GM21723 (cell line): ENCODE results near the gene SHC2.
"Not testable (repeated sequence)": the region's sequence is repeated elsewhere in the genome, so short reads cannot be mapped to it uniquely, and the experiment has no call there.

Source experiments
- ATAC-seq: cut with Tn5 transposase; IDR thresholded peaks from one replicate; pipeline ENCODE4 v1.9.1; 2021; ENCODE audit warnings: mild to moderate bottlenecking, moderate library complexity; ENCODE audit not compliant: unreplicated experiment

SHC2 gene

GRCh38 chr19:427675-428074, 33.2 kb downstream of the SHC2 start:
- not testable (repeated sequence) for ATAC-seq

- ATAC-seq: no peak
These were observed 33.9 kb downstream of the SHC2 start for GRCh38 chr19:426725-427445.

- ATAC-seq: no peak
These were observed 35.8 kb downstream of the SHC2 start for GRCh38 chr19:425056-425455.

GRCh38 chr19:424546-424945, 36.3 kb downstream of the SHC2 start:
- no peak for ATAC-seq

GRCh38 chr19:423691-424466, 37.0 kb downstream of the SHC2 start:
- ATAC-seq: no peak

GRCh38 chr19:422917-423226, 38.0 kb downstream of the SHC2 start:
- not testable (repeated sequence) for ATAC-seq

- ATAC-seq: no peak
These were observed 38.5 kb downstream of the SHC2 start for GRCh38 chr19:422213-422916.

- ATAC-seq: no peak
These were observed 40.9 kb downstream of the SHC2 start for GRCh38 chr19:419721-420515.

GRCh38 chr19:418761-419671, 41.8 kb downstream of the SHC2 start:
- no peak for ATAC-seq

- ATAC-seq: no peak
These were observed 44.4 kb downstream of the SHC2 start for GRCh38 chr19:416416-416815.

- ATAC-seq: no peak
These were observed 45.5 kb downstream of the SHC2 start for GRCh38 chr19:415292-415691.

- no peak for ATAC-seq
These were observed 46.9 kb downstream of the SHC2 start for GRCh38 chr19:413756-414420.

- no peak for ATAC-seq
These were observed 48.2 kb downstream of the SHC2 start for GRCh38 chr19:412356-413355.

GRCh38 chr19:411723-412355, 49.0 kb downstream of the SHC2 start:
- ATAC-seq: no peak

GRCh38 chr19:411121-411722, 49.6 kb downstream of the SHC2 start:
- ATAC-seq: not testable (repeated sequence)

- no peak for ATAC-seq
These were observed 50.5 kb downstream of the SHC2 start for GRCh38 chr19:410243-410781.
